Stimulated activated CD8-positive, alpha-beta memory T cell treated with anti-CD3 and anti-CD28 coated beads, Interleukin-7, amount 100 ng/mL, for 4 hours (primary cell): ENCODE results near the gene XRCC4.

Experiments
- DNase-seq, 2 donors: peaks; one replicate each; pipeline ENCODE4 v3.0.0-alpha.2; 2020; ENCODE audit warnings: low read depth in 2 of 2

XRCC4 gene

DNA sequence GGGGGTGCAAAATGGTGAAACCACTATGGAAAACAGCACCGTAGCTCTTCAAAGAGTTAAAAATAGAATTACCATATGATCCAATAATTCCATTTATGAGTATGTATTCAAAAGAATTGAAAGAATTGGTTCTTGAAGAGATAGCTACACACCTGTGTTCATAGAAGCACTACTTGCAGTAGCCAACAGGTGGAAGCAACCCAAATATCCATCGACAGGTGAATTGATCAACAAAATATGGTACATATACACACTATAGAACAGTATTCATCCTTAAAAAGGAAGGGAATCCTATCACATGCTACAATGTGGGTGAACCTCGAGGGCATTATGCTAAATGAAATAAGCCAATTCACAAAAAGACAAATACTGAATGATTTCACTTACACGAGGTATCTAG is 308.5 kb downstream of the XRCC4 start:
- DNase-seq: no peak

- DNase-seq: no peak
These were observed 309.7 kb downstream of the XRCC4 start for GRCh38 chr5:83387041-83387440.

DNA sequence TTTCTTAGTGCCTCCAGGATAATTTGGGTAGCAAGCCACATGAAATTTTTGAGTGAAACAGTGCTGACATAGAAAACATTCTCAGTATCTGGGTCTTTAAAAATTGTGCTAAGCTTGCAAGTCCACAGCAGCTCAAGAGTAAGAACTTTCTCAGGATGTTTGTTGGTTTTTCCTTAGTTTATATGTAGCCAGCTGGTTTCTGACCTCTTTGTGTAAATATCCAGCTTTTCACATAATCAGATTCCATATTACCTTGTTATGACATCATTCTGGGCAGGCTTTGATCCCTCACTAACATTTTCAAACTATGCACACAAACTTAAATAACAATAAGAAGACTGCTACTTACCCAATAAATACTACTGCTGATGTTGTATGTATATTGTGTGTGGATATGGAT is 311.3 kb downstream of the XRCC4 start:
- no peak for DNase-seq

- DNase-seq: no peak
These were observed 315.6 kb downstream of the XRCC4 start for GRCh38 chr5:83392766-83393503.

DNA sequence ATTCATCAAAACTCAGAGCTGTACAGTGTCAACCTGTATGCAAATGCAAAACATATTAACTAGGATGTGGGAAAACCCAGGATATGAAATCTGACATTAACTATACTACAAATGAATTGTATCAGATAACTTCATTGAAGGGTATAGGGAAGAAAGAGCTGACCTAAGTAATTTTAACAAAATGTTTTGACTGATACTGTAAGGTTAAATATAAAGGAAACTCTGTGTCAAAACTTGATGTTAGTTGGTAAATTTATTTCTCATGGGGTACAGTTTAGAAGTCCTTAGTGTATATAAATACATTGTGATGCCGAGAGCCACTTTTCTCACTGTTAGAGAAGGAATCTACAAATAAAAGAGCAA is 316.1 kb downstream of the XRCC4 start:
- no peak for DNase-seq

- no peak for DNase-seq
These were observed 316.8 kb downstream of the XRCC4 start for GRCh38 chr5:83394190-83394589.

- no peak for DNase-seq
These were observed 319.3 kb downstream of the XRCC4 start for GRCh38 chr5:83396662-83397061.

- no peak for DNase-seq
These were observed 320.3 kb downstream of the XRCC4 start for GRCh38 chr5:83397658-83398057.

DNA sequence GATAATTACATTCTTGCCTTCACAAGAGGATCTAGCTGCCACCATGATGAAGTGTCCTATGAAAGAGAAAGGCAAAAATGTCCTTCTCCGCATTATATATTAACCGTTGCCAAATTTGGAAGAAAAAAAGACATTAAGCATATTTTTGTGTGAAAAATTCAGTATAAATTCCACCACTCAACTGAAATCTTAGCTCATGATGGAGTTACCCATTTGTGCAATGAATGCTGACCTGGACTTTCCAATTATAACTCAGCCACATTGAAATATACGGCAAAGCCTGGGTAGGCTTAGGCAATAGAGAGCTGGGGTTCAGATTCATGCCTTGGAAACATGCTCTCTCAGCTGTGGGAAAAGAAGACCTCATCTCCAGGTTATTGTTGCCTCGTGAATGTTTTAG is 322.9 kb downstream of the XRCC4 start:
- DNase-seq: no peak

GRCh38 chr5:83400701-83401100 is 323.4 kb downstream of the XRCC4 start:
- DNase-seq: no peak

DNA sequence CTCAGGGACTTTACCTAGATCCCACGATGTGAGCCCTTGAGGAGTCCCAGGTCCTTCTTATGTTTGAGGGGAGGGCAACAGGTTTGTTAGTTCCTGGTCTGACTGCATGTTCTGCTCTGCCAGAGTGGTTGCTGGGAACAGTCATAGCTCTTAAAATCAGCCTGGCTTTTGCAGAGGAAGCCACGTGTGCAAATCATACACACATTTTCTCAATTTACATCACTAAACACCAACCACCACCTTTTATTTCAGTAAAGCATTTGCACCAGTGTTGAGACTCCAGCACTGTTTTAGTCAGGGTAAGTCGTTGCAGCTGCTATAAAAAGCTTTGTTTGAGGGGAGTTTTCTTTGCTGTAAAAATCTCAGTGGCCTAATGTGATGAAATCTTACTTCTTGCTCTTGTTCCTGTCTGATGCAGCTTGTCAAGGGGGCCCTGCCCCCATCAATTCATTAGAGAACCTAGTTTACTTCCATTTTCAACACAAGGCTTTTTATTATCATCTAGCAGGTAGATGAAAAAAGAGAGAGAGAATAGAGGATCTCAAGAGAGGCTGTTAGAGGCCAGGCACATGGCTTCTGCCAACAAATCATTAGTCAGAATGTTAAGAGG is 323.9 kb downstream of the XRCC4 start:
- no peak for DNase-seq

DNA sequence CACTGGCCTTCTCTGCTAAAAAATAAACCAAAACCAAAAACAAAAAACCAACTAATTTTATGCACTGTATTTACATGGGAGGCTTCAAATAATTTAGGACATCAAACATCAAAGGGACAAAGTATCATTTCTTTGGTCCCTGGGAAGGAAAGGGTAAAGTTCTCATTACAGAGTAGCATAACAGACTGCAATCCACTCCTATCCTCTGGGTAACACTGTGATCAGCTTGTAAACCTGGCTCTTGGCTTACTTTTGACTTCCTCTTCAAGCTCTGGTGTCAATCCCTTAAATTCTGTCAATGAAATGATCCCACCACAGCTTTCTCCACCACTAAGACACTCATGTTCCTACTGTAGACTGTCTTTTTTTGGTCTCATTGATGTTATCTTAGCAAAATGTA is 324.4 kb downstream of the XRCC4 start:
- DNase-seq: no peak
